HG03457 (cell line): ENCODE results near the gene LHB.
A peak's percentile ranks its signal among the peaks of the same experiment; 100 is the strongest.

ENCODE experiments used
- ATAC-seq: cut with Tn5 transposase; IDR thresholded peaks from one replicate; pipeline ENCODE4 v1.9.1; 2021; ENCODE audit warnings: moderate number of reproducible peaks; ENCODE audit not compliant: unreplicated experiment

Gene LHB

GRCh38 chr19:49014123-49014869 lies 2.6 kb downstream of the LHB start:
- ATAC-seq = no peak

DNA sequence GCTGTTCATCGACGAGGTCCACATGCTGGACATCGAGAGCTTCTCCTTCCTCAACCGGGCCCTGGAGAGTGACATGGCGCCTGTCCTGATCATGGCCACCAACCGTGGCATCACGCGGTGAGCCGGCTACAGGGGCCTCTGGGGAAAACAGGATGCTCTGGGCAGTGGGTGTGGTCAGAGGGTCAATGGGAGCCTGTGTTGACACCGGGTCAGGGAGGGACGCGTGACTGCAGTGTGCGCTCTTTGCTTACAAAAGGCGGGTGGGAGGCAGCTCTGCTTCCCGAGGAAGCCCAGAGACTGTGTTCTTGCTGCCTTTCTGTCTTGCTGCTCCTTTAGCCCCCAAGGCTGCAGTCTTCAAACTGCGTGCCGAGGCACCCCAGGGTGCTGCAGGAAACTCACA lies 5.7 kb downstream of the LHB start:
- no peak for ATAC-seq

DNA sequence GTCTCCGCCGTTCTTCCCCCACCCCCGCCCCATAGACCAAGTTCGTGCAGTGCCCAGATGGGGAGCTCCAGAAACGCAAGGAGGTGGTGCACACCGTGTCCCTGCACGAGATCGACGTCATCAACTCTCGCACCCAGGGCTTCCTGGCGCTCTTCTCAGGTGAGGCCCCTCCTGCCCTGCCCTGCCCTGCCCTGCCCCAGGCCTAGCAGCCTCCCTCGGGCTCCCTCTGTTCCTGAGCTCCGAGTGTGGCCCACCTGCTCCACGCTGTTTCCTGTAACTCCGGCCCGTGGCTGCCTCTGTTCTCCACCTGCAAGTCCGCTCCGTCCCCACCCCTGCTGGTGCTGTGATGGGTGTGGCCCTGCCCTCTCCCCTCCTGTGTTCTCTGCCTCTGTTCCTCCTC lies 6.4 kb downstream of the LHB start:
- no peak for ATAC-seq

GRCh38 chr19:49009828-49010227 lies 7.1 kb downstream of the LHB start:
- no peak for ATAC-seq

GRCh38 chr19:49006905-49007304 lies 10.0 kb downstream of the LHB start:
- ATAC-seq = no peak

GRCh38 chr19:49004964-49005614 lies 11.8 kb downstream of the LHB start:
- no peak for ATAC-seq

DNA sequence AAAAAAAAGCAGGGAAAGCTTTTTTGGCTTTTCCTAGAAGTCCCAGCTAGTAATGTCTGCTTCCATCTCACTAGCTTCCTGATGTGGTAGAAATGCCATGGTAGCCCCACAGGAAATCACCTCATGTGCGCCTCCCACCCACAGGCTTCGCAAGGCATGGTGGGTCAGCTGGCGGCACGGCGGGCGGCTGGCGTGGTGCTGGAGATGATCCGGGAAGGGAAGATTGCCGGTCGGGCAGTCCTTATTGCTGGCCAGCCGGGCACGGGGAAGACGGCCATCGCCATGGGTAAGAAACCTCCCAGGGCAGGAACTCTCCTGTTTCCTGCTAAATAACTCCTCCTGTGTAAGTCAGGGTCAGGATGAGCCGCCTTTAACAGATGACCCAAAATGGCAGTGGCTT lies 12.8 kb downstream of the LHB start:
- ATAC-seq = no peak

DNA sequence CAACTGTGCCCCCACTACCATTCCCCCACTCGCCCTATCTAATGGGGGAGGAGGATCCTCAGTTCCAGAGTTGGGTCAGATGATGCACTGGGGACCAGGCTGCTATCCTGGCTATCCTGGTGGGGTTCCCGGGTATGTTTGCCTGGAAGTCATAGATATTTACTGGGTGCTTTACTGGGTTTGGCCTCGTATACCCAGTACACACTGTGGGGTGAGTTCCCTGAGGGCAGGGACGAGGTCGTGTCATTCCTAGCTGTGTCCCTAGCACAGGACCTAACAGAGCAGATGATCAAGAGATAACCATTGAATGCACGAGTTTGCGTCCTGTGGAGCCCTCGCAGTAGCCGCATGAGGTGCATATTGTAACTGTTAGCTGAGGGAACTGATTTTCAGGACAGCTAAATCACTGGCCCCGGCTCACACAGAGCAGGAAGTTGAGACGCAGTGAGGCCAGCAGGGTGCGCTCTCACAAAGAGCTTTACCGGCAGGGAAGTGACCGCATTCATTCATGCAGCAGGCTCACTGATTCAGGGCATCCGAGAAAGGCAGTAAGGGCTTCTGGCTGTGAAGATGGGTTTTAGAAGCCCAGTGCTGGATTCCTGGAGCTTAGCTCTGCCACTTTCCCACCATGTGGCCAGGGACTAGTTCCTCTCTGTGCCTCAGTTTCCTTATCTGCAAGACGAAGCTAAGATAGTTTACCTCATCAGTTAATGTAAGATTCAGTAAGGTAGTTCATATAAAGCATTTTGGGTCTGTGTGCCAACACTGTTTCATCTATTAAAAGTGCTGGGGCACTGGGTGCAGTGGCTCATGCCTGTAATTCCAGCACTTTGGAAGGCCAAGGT lies 17.2 kb downstream of the LHB start:
- ATAC-seq = no peak

DNA sequence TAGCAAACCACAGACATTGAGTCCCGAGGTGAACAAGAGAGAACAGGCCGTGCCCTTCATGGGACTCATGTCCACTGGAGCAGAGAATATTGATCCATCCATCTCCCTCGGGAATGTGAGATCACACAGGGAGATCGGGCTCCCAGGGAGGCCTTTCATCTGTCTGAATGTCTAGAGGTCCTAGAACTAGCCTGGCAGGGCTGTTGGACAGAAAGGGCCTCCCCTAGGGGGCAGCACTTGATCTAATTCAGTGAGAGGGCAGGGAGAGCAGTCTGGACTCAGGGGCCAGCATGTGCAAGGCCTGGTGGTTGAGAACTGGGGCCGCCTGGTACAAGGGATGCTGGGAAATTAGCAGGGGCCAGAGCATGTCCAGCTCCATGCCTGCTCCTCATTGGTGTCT lies 18.9 kb downstream of the LHB start:
- no peak for ATAC-seq

DNA sequence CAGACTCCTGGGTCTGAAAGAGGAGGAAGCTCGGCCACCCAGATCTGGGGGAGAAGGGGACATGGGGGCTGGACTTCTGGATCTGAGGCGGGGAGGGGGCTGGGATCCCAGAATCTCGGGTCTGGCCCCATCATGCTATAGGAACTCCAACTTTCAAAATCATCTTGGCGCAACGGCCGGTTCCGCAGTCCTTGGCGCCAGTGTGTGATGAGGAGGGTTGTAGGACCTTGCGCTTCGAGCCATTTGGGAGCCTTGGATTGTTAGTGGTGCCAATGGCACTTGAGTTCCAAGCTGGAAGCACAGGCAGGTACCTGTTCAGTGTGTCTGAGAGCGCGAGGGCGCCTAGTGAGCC lies 22.9 kb downstream of the LHB start:
- ATAC-seq = no peak

- ATAC-seq = peak; percentile 68
Measured at GRCh38 chr19:48993175-48994034, 23.5 kb downstream of the LHB start, which contains the start of the genes GYS1 and RUVBL2. Gene GYS1 (minus strand): TSS chr19:48993309. CDS start chr19:48993112, 197 bp downstream. Gene RUVBL2 (plus strand): TSS chr19:48993887. CDS start chr19:48993912, 25 bp downstream.

- ATAC-seq = no peak
Measured at GRCh38 chr19:48992581-48993174, 24.2 kb downstream of the LHB start.

DNA sequence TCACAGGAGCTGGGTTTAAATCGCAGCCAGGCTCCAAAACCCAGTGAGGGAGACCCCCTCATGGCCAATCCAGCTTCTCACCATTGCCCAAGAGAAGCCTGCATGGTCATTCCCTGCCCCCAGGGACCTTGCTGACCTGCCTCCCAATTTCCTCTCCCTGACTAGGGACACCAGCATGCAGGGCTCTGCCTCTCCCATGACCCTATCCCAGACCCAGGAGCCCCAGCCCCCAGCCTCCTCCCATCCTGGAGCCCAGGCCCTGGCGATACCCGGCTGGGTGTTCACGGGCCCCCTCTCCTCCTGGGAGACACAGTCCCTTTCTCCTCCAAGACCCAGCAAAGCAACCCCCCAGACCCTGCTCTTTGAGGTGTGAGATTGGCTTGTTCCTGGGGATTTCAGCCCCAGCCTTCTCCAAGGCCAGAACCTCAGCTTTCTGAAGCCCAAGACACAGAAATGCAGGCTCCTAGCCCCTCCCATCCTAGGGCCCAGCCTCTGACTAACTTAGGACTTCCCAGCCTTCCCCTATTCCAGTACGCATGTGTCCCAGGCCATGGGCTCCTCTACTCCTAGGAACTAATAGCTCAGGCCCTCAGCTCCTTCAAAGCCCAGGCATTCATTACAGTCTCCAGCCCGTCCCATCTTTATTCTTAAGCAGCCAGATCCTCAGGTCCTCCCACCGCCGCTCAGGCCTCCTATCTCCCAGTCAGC lies 24.9 kb downstream of the LHB start:
- no peak for ATAC-seq

GRCh38 chr19:48991011-48991609 lies 25.8 kb downstream of the LHB start:
- no peak for ATAC-seq

GRCh38 chr19:48990400-48990799 lies 26.5 kb downstream of the LHB start:
- ATAC-seq = no peak

GRCh38 chr19:48989701-48990291 lies 27.1 kb downstream of the LHB start:
- ATAC-seq = no peak

GRCh38 chr19:48988860-48989259 lies 28.0 kb downstream of the LHB start:
- no peak for ATAC-seq

- no peak for ATAC-seq
Measured at GRCh38 chr19:48988286-48988685, 28.6 kb downstream of the LHB start.

GRCh38 chr19:48987323-48987722 lies 29.6 kb downstream of the LHB start:
- ATAC-seq = no peak
